HepG2 (cell line): ENCODE data around the gene KCNJ14. TPM values are rescaled to one million over a fixed set of nuclear protein-coding genes. Genes with fewer than 3 reads are reported as not detected.

Experiments used
- ATAC-seq: fragments of 200-7000 bp; cut with Tn5 transposase; 3 replicates; pipeline ENCODE4 v1.9.1; 2020; ENCODE audit warnings: mild to moderate bottlenecking, moderate library complexity
- BruUV-seq: library from RNA; stranded (reverse); fragments of 400-500 nt; replicated peaks from 2 replicates; lab custom pipeline; 2021; lab: Mats Ljungman, UMichigan
- CTCF ChIA-PET: fragments of 300-600 bp; formaldehyde crosslinking; extraction: SDS; loops from one replicate; lab custom pipeline; 2021; ENCODE audit warnings: low total read pairs, inconsistent platforms, low intra/inter-chr PET ratio; lab: Yijun Ruan, JAX
- POLR2A ChIA-PET: fragments of 350-600 bp; sonication (Branson Sonifier 250); formaldehyde crosslinking; loops from one replicate; lab custom pipeline; 2020; ENCODE audit warnings: antibody characterized with exemption, inconsistent platforms; lab: Yijun Ruan, JAX
- DNase-seq: peaks from one replicate; pipeline ENCODE4 v3.0.0-alpha.2; 2015; ENCODE audit warnings: low spot score
- FAIRE-seq: peaks from 3 replicates; lab custom pipeline; 2011; peaks lifted over from hg19 to GRCh38; lab: Jason Lieb, UNC
- H2AFZ ChIP-seq: one replicate; pipeline ENCODE4 v1.6.1; 2011; ENCODE audit warnings: low read length, inconsistent platforms
- H3K27ac ChIP-seq: fragments of 300-600 bp; 3 replicates; pipeline ENCODE4 v1.8.0; 2011; ENCODE audit warnings: mixed run types, mild to moderate bottlenecking, mixed read lengths, low read length, inconsistent platforms; ENCODE audit not compliant: insufficient read depth; ENCODE audit errors: extremely low read length
- H3K27me3 ChIP-seq, 2 experiments: fragments of 200-600 bp in 1 of 2; 2 replicates in 1 of 2; 3 replicates in 1 of 2; pipeline versions ENCODE4 v1.6.0 to v1.8.0; 2011; ENCODE audit warnings: low read length in 2 of 2, mild to moderate bottlenecking in 2 of 2, moderate library complexity in 2 of 2, inconsistent platforms in 1 of 2; ENCODE audit not compliant: insufficient read depth in 2 of 2, control insufficient read depth in 1 of 2
- H3K36me3 ChIP-seq, 2 experiments: fragments of 200-600 bp in 1 of 2; replicated peaks in 1 of 2; 2 replicates in 1 of 2; 3 replicates in 1 of 2; pipeline versions ENCODE4 v1.5.1 to v1.8.0; 2011; ENCODE audit warnings: low read length in 2 of 2, inconsistent platforms in 1 of 2; ENCODE audit not compliant: insufficient read depth in 2 of 2, control insufficient read depth in 1 of 2
- H3K4me1 ChIP-seq: 2 replicates; pipeline ENCODE4 v1.5.1; 2012; ENCODE audit warnings: low read length, inconsistent platforms; ENCODE audit not compliant: insufficient read depth
- H3K4me2 ChIP-seq: 2 replicates; pipeline ENCODE4 v1.6.0; 2011; ENCODE audit warnings: low read depth, low read length, inconsistent platforms
- H3K4me3 ChIP-seq, 3 experiments: fragments of 200-600 bp in 1 of 3; sonication (generic), shearing (Covaris generic) in 1 of 3; replicated peaks in 1 of 3; 2 replicates each; pipeline ENCODE4 v1.5.1; 2011 to 2016; ENCODE audit warnings: low read length in 3 of 3, inconsistent platforms in 2 of 3, low read depth in 2 of 3, mild to moderate bottlenecking in 2 of 3, control low read depth in 1 of 3, mixed read lengths in 1 of 3; ENCODE audit not compliant: insufficient read depth in 1 of 3
- H3K79me2 ChIP-seq: one replicate; pipeline ENCODE4 v1.6.1; 2011; ENCODE audit warnings: low read length, inconsistent platforms; ENCODE audit not compliant: insufficient read depth
- H3K9ac ChIP-seq: 2 replicates; pipeline ENCODE4 v1.6.0; 2011; ENCODE audit warnings: mild to moderate bottlenecking, low read depth, low read length, inconsistent platforms; ENCODE audit not compliant: insufficient read depth
- H3K9me3 ChIP-seq: 2 replicates; pipeline ENCODE4 v1.5.1; 2012; ENCODE audit warnings: mild to moderate bottlenecking, low read length
- H4K20me1 ChIP-seq: 2 replicates; pipeline ENCODE4 v1.6.0; 2011; ENCODE audit warnings: inconsistent platforms, mild to moderate bottlenecking, low read length, moderate library complexity; ENCODE audit not compliant: insufficient read depth
- BHLHE40 ChIP-seq: IDR thresholded peaks from 2 replicates; pipeline ENCODE4 v1.6.1; 2011; ENCODE audit warnings: low read length, improper control_type of control experiment
- BRD4 ChIP-seq: sonication (generic); formaldehyde crosslinking; IDR thresholded peaks from 2 replicates; pipeline ENCODE4 v1.4.0; 2020; ENCODE audit warnings: missing genetic modification reagents
- GFI1 ChIP-seq: sonication (generic); formaldehyde crosslinking; IDR thresholded peaks from 2 replicates; pipeline ENCODE4 v1.5.0; 2020; ENCODE audit warnings: missing genetic modification reagents, mild to moderate bottlenecking, borderline replicate concordance
- MTA3 ChIP-seq: sonication (generic); formaldehyde crosslinking; IDR thresholded peaks from 2 replicates; pipeline ENCODE4 v1.4.0; 2020; ENCODE audit warnings: missing genetic modification reagents
- NFE2L1 ChIP-seq: sonication (generic); formaldehyde crosslinking; IDR thresholded peaks from 2 replicates; pipeline ENCODE4 v1.4.0; 2020; ENCODE audit warnings: missing genetic modification reagents, mild to moderate bottlenecking, borderline replicate concordance
- NFYC ChIP-seq: IDR thresholded peaks from 2 replicates; pipeline ENCODE4 v1.6.1; 2016; ENCODE audit warnings: missing genetic modification reagents, missing compliant biosample characterization
- ZNF672 ChIP-seq: sonication (generic); formaldehyde crosslinking; IDR thresholded peaks from 2 replicates; pipeline ENCODE4 v1.8.1; 2022; ENCODE audit warnings: missing genetic modification reagents
- ZNF775 ChIP-seq: sonication (generic); formaldehyde crosslinking; IDR thresholded peaks from 2 replicates; pipeline ENCODE4 v1.4.0; 2020; ENCODE audit warnings: missing genetic modification reagents, mild to moderate bottlenecking, moderate library complexity, borderline replicate concordance
- WGBS: methylation state at CpG from one replicate; pipeline ENCODE4 v1.1.6; 2017; ENCODE audit warnings: low lambda C conversion rate; 5-methylcytosine and 5-hydroxymethylcytosine counted together
- in situ Hi-C: cut with HindIII; loops from 2 replicates; pipeline ENCODE4 v1.10.0; 2017; ENCODE audit warnings: low pct_unique_long_range_greater_than_20kb; ENCODE audit not compliant: extremely low pct_ligation_motif_present
- intact Hi-C: fragments of 100-400 bp; cut with micrococcal nuclease; formaldehyde crosslinking; loops from one replicate; pipeline ENCODE4 v1.10.0; 2022; ENCODE audit not compliant: unreplicated experiment
- polyA plus RNA-seq, 8 experiments: library from polyadenylated mRNA; depleted of rRNA in 3 of 8; stranded (reverse) in 7 of 8; unstranded in 1 of 8; fragments of >200 nt; fragmentation: Illumina TruSeq in 4 of 8; extraction: Trizol in 4 of 8; gene quantifications; 2 replicates each; pipeline versions ENCODE4 v1.2.1 to v1.2.3, GENCODE V29; 2011 to 2016; ENCODE audit warnings: low read depth in 4 of 8, missing spikeins in 1 of 8, mixed read lengths in 1 of 8; ENCODE audit not compliant: insufficient read depth in 1 of 8
- total RNA-seq, 5 experiments: library from RNA; depleted of rRNA; stranded (reverse); fragments of >200 nt; fragmentation: Illumina TruSeq; extraction: Trizol; gene quantifications; 2 replicates each; pipeline ENCODE4 v1.2.3, GENCODE V29; 2016; ENCODE audit warnings: low read depth in 1 of 5
- TF ChIP-seq, protein P1 (sequence below): sonication (generic); formaldehyde crosslinking; IDR thresholded peaks from 2 replicates; pipeline ENCODE4 v1.4.0; 2020; ENCODE audit warnings: mild to moderate bottlenecking, missing genetic modification reagents
- TF ChIP-seq, protein P2 (sequence below): sonication (generic); formaldehyde crosslinking; IDR thresholded peaks from one replicate; pipeline ENCODE4 v1.5.1; 2020; ENCODE audit warnings: mild to moderate bottlenecking, missing genetic modification reagents; ENCODE audit errors: not compliant biosample characterization

Gene KCNJ14
- total and polyA plus RNA-seq, 2 of the 13 experiments (the other 11 are each of a cell fraction or from before 2014, with no cell fraction given): 0.20 to 0.51 TPM

DNA sequence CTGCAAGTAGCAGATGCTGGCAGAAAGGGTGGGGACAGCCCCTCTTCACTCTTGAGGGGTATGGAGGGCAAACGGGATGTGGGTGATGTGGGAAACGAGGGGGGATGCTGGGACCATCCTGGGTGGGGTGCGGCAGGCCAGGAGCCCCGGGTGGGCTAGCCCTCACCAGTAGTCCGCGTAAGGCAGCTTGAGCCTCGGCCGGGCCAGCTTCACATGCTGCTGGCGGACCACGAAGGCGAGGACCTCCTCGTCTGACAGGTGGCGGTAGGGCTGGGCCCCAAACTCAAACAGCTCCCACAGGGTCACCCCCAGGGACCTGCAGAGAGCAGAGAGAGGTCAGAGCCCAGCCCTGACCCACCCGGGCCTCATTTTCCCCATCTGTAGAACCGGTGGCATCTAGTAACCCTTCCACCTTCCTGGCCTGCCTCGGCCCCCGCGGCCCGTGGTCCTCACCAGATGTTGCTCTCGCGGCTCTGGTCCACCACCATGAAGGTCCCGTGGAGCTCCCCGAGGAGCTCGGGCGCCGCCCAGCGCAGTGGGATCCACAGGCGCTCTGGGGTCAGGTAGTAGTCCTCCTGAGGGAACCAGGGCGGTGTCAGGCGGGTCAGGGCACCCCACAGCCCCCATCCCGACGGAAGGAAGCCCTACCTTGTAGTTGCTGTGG, 45.6 kb downstream of the KCNJ14 start (continued):
- TF ChIP-seq ZNF672 (no peak), GFI1 (no peak; the same call in 1 of the 2 replicates), MTA3 (no peak)
- TF ChIP-seq, protein P1, sequence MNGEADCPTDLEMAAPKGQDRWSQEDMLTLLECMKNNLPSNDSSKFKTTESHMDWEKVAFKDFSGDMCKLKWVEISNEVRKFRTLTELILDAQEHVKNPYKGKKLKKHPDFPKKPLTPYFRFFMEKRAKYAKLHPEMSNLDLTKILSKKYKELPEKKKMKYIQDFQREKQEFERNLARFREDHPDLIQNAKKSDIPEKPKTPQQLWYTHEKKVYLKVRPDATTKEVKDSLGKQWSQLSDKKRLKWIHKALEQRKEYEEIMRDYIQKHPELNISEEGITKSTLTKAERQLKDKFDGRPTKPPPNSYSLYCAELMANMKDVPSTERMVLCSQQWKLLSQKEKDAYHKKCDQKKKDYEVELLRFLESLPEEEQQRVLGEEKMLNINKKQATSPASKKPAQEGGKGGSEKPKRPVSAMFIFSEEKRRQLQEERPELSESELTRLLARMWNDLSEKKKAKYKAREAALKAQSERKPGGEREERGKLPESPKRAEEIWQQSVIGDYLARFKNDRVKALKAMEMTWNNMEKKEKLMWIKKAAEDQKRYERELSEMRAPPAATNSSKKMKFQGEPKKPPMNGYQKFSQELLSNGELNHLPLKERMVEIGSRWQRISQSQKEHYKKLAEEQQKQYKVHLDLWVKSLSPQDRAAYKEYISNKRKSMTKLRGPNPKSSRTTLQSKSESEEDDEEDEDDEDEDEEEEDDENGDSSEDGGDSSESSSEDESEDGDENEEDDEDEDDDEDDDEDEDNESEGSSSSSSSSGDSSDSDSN: no peak

DNA sequence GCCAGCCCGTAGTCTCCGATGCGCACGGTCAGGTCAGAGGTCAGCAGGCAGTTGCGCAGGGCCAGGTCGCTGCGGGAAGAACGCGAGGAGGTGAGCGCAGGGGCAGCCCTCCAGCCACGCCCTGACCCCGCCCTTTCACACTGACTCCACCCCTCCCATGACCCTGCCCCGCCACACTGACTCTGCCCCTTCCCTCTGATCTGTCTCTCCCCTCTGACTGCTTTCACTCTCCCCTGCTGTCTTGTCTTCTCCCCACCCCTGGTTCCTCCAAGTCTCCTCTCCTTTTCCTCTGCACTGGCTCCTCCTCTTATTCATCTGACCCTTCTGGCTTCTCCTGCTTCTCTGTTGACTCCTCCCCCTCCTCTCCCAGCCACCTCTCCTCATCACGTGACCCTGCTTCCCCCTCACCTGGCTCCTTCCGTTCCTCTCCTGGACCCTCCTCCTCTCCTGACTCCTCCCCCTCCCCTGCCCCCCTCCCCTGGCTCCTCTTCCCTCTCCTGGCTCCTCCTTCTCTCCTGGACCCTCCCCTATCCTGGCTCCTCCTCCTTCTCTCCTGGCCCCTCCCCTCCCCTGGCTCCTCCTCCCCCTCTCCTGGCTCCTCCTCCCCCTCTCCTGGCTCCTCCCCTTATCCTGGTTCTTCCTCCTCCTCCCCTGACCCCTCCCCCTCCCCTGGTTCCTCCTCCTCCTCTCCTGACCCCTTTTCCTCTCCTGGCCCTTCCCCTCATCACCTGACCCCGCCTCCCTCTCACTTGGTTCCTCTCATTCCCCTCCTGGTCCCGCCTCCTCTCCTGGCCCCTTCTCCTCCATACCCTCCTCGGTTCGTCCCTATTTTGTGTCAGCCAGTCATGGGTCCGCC, 46.3 kb downstream of the KCNJ14 start:
- intact Hi-C loops (no loop called here), in situ Hi-C loops (loop anchor here (5.0 kb wide), 1 partner anchor 86 kb away; no protein-coding TSS in a partner anchor)
- H3K9me3 ChIP-seq: no peaks in the 10 kb centered on the region
- H3K27ac ChIP-seq: no peak overlapping the region
- H3K9ac ChIP-seq: peak overlapping the region; percentile 56
- ChIA-PET CTCF (interaction anchor here (1.0 kb wide), 1 partner anchor 82 kb away, joined by 6 read pairs; no protein-coding TSS in a partner anchor), POLR2A (interaction anchor here (0.6 to 1.2 kb wide), 12 partner anchors 9 to 139 kb away, joined by 3 to 13 read pairs (median 4); partner anchors contain the start of genes RPL18, SPHK2 and TMEM143)
- no peak for FAIRE-seq
- no peaks in the 10 kb centered on the region for H4K20me1 ChIP-seq
- H3K4me3 ChIP-seq: peak overlapping the region; percentile 58 to 85 (median 60)
- H3K4me2 ChIP-seq: peak overlapping the region; percentile 97
- no TSS peak for BruUV-seq
- H3K79me2 ChIP-seq: no peaks in the 10 kb centered on the region
- peaks cover 47% of the 10 kb centered on the region for H3K4me1 ChIP-seq
- ATAC-seq: peak; percentile 64
- DNase-seq: peak; percentile 86
- H2AFZ ChIP-seq: peak overlapping the region; percentile 69
- WGBS: 0% methylated on average over 12 of the region's 20 CpGs
- H3K27me3 ChIP-seq: peaks cover 0 to 9% of the 10 kb centered on the region in 2 experiments; a peak in 1 of 5 replicates
- no peaks in the 10 kb centered on the region for H3K36me3 ChIP-seq
- peak; percentile 71 for TF ChIP-seq BHLHE40
- TF ChIP-seq ZNF775 (CRISPR knock-in tag): no peak
- TF ChIP-seq NFYC: no peak
- TF ChIP-seq, protein P2, sequence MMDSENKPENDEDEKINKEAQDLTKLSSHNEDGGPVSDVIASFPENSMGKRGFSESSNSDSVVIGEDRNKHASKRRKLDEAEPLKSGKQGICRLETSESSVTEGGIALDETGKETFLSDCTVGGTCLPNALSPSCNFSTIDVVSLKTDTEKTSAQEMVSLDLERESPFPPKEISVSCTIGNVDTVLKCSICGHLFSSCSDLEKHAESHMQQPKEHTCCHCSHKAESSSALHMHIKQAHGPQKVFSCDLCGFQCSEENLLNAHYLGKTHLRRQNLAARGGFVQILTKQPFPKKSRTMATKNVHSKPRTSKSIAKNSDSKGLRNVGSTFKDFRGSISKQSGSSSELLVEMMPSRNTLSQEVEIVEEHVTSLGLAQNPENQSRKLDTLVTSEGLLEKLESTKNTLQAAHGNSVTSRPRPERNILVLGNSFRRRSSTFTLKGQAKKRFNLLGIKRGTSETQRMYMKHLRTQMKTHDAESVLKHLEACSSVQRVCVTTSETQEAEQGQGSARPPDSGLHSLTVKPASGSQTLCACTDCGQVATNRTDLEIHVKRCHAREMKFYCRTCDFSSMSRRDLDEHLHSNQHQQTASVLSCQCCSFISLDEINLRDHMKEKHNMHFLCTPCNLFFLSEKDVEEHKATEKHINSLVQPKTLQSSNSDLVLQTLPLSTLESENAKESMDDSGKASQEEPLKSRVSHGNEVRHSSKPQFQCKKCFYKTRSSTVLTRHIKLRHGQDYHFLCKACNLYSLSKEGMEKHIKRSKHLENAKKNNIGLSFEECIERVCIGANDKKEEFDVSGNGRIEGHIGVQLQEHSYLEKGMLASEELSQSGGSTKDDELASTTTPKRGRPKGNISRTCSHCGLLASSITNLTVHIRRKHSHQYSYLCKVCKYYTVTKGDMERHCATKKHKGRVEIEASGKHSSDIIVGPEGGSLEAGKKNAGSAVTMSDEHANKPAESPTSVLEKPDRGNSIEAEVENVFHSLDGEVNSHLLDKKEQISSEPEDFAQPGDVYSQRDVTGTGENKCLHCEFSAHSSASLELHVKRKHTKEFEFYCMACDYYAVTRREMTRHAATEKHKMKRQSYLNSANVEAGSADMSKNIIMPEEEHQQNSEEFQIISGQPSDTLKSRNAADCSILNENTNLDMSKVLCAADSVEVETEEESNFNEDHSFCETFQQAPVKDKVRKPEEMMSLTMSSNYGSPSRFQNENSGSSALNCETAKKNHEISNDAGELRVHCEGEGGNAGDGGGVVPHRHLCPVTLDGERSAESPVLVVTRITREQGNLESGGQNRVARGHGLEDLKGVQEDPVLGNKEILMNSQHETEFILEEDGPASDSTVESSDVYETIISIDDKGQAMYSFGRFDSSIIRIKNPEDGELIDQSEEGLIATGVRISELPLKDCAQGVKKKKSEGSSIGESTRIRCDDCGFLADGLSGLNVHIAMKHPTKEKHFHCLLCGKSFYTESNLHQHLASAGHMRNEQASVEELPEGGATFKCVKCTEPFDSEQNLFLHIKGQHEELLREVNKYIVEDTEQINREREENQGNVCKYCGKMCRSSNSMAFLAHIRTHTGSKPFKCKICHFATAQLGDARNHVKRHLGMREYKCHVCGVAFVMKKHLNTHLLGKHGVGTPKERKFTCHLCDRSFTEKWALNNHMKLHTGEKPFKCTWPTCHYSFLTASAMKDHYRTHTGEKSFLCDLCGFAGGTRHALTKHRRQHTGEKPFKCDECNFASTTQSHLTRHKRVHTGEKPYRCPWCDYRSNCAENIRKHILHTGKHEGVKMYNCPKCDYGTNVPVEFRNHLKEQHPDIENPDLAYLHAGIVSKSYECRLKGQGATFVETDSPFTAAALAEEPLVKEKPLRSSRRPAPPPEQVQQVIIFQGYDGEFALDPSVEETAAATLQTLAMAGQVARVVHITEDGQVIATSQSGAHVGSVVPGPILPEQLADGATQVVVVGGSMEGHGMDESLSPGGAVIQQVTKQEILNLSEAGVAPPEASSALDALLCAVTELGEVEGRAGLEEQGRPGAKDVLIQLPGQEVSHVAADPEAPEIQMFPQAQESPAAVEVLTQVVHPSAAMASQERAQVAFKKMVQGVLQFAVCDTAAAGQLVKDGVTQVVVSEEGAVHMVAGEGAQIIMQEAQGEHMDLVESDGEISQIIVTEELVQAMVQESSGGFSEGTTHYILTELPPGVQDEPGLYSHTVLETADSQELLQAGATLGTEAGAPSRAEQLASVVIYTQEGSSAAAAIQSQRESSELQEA: peak; percentile 12
- no peak for TF ChIP-seq BRD4 (CRISPR knock-in tag)
- TF ChIP-seq NFE2L1 (CRISPR knock-in tag): no peak
